ENCODE results near the gene CDX4.
"Not testable (repeated sequence)": the region's sequence is repeated elsewhere in the genome, so short reads cannot be mapped to it uniquely, and the experiment has no call there.

Gene CDX4, protein sequence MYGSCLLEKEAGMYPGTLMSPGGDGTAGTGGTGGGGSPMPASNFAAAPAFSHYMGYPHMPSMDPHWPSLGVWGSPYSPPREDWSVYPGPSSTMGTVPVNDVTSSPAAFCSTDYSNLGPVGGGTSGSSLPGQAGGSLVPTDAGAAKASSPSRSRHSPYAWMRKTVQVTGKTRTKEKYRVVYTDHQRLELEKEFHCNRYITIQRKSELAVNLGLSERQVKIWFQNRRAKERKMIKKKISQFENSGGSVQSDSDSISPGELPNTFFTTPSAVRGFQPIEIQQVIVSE

GRCh38 chrX:73446831-73447230 is at the start of gene CDX4:
TSS of gene CDX4 (plus strand) at chrX:73447053. CDS start at chrX:73447254, 201 bp downstream.
- no peak for DNase-seq (ENCODE audit: low read depth)

DNA sequence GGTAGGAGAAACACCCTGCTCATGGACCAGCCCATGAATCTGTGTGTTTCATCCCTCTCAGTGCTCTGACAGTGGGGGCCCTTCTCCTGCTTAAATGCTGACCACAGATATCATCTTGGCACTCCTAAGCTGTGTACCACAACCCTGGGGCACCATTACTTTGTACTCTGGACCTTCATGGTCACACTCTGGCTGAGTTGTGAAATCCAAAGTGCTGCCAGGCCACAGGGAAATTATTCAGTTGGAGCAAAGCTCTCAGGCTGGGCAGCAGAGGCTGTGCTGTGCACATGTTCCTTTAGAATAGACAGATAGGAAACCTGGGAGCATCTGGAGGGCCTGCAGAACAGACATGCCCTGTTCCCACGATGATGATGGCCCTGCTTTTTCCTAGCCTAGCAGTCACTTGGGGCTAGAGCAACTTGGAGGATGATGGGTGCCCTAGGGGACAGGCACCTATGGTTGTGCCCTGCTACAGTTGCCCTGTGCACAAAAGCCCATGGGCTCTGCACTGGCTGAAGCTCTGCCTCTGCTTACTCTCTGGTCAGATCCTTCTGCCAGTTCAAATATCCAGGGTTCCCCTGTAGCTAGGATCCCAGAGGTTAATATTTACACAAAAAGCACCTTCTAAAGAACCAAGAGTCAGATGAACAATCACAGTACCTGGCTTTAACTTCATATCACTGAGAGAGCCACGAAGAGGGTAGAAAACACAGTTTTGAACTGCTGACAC is 48.5 kb upstream of the CDX4 start:
- DNase-seq (ENCODE audit: low read depth) = no peak

DNA sequence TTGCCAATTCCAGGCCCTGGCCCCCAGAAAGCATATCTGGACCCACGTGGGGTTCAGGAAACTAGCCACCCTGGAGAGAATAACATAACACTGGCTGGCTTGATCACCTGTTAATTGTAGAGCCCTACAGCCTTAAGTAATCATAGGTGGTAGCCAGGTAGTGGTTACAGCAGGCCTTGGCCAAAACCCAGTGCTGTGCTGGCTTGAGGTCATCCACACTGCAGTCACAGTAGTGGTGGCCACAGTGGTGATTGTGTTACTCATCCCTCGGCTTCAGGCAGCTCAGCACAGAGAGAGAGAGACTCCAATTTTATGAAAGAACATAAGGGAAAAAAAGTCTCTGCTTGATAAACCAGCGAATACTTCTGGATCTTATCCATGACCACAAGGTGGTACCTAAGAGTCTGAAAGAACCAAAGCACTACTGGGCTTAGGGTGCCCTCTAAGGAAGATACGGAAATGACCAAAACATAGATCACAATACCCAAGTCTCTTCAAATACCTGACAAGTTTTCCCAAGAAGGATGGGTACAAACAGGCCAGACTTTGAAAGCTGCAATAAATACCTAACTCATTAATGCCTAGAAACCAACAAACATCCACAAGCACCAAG is 46.6 kb upstream of the CDX4 start:
- DNase-seq (ENCODE audit: low read depth) = no peak

DNA sequence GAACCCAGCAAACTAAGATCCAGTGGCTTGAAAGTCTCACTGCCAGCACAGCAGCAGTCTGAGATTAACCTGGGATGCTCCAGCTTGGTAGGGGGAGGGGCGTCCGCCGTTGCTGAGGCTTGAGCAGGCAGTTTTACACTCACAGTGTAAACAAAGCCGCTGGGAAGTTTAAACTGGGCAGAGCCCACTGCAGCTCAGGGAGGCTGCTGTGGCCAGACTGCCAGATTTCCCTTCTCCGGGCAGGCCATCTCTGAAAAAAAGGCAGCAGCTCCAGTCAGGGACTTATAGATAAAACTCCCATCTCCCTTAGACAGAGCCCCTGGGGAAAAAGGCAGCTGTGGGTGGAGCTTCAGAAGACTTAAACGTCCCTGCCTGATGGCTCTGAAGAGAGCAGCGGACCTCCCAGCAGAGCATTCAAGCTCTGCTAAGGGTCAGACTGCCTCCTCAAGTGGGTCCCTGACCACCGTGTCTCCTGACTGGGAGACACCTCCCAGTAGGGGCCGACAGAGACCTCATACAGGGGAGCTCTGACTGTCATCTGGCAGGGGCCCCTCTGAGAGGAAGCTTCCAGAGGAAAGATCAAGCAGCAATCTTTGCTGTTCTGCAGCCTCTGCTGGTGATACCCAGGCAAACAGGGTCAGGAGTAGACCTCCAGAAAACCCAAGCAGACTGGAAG is 45.1 kb upstream of the CDX4 start:
- no peak for DNase-seq (ENCODE audit: low read depth)

- no peak for DNase-seq (ENCODE audit: low read depth)
These were observed 33.9 kb upstream of the CDX4 start for GRCh38 chrX:73412930-73413329.

DNA sequence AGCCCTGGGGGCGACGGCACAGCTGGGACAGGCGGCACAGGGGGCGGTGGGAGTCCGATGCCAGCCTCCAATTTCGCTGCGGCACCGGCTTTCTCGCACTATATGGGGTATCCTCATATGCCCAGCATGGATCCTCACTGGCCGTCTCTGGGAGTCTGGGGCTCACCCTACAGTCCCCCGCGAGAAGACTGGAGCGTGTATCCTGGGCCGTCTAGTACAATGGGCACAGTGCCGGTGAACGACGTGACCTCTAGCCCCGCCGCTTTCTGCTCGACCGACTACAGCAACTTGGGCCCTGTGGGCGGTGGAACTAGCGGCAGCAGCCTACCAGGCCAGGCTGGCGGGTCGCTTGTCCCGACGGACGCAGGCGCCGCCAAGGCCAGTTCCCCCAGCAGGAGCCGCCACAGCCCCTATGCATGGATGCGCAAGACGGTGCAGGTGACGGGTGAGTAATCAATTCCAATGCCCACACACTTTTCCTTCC is 500 bp downstream of the CDX4 start:
- DNase-seq (ENCODE audit: low read depth) = no peak

GRCh38 chrX:73448379-73448778 is 1.5 kb downstream of the CDX4 start:
- no peak for DNase-seq (ENCODE audit: low read depth)

GRCh38 chrX:73455171-73455570 is 8.3 kb downstream of the CDX4 start:
- DNase-seq (ENCODE audit: low read depth) = no peak

- DNase-seq (ENCODE audit: low read depth) = no peak
These were observed 10.5 kb downstream of the CDX4 start for GRCh38 chrX:73457306-73457705.

DNA sequence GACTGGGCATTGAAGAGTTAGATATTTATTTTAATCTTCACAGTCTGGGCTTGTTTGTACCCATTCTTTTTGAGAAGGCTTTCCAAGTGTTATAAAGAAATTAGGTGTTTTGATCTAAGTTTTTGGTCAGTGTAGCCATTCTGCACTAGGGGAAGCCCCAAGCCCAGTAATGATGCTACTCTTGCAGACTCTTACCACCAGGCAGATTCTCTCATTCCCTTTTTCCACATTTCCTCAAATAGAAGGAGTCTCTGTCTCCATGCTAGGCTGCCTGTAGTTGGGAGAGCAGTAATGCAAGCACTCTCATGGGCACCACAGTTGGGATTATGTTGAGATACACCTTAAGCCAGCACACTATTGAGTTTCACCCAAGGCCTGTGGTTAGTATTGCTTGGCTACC is 21.5 kb downstream of the CDX4 start:
- no peak for DNase-seq (ENCODE audit: low read depth)

- no peak for DNase-seq (ENCODE audit: low read depth)
These were observed 32.1 kb downstream of the CDX4 start for GRCh38 chrX:73478961-73479360.

- DNase-seq (ENCODE audit: low read depth) = no peak
These were observed 34.7 kb downstream of the CDX4 start for GRCh38 chrX:73481521-73481920.

- no peak for DNase-seq (ENCODE audit: low read depth)
These were observed 43.8 kb downstream of the CDX4 start for GRCh38 chrX:73490661-73491060.

DNA sequence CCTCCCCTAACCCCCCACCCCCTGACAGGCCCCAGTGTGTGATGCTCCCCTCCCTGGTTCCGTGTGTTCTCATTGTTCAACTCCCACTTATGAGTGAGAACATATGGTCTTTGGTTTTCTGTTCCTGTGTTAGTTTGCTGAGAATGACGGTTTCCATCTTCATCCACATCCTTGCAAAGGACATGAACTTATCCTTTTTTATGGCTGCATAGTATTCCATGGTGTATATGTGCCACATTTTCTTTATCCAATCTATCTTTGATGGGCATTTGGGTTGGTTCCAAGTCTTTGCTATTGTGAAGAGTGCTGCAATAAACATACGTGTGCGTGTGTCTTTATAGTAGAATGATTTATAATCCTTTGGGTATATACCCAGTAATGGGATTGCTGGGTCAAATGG is 45.3 kb downstream of the CDX4 start:
- DNase-seq (ENCODE audit: low read depth) = not testable (repeated sequence)
